Ovary (tissue), 3 donors: ENCODE results near the gene DIPK1B.

ENCODE experiments used
- EP300 ChIP-seq: sonication (generic); formaldehyde crosslinking; IDR thresholded peaks from one replicate; pipeline ENCODE4 v1.6.1; 2017; ENCODE audit warnings: antibody characterized with exemption
- TF ChIP-seq, protein P1 (sequence below), 3 donors: fragments of 450-650 bp in 2 of 3; fragments of 200-600 bp in 1 of 3; IDR thresholded peaks; one replicate each; pipeline versions ENCODE4 v1.5.1 to v1.8.0; 2016 to 2022; ENCODE audit warnings: antibody characterized with exemption in 3 of 3, mild to moderate bottlenecking in 1 of 3
- donor health status: DM: no; HTN: no; CAD: no.

- no peak for TF ChIP-seq EP300
- TF ChIP-seq, protein P1, sequence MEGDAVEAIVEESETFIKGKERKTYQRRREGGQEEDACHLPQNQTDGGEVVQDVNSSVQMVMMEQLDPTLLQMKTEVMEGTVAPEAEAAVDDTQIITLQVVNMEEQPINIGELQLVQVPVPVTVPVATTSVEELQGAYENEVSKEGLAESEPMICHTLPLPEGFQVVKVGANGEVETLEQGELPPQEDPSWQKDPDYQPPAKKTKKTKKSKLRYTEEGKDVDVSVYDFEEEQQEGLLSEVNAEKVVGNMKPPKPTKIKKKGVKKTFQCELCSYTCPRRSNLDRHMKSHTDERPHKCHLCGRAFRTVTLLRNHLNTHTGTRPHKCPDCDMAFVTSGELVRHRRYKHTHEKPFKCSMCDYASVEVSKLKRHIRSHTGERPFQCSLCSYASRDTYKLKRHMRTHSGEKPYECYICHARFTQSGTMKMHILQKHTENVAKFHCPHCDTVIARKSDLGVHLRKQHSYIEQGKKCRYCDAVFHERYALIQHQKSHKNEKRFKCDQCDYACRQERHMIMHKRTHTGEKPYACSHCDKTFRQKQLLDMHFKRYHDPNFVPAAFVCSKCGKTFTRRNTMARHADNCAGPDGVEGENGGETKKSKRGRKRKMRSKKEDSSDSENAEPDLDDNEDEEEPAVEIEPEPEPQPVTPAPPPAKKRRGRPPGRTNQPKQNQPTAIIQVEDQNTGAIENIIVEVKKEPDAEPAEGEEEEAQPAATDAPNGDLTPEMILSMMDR (IDR thresholded peaks at IDR 0.05) = no peak
Measured at GRCh38 chr9:136719195-136719880, 7.0 kb downstream of the DIPK1B start.
